HepG2 (cell line): ENCODE data around the gene NUP62. TPM values are rescaled to one million over a fixed set of nuclear protein-coding genes. Genes with fewer than 3 reads are reported as not detected.
A peak's percentile ranks its signal among the peaks of the same experiment; 100 is the strongest.

Experiments used
- ATM ChIP-seq: fragments of 450-650 bp; IDR thresholded peaks from 2 replicates; pipeline ENCODE4 v1.7.1; 2017; ENCODE audit warnings: mild to moderate bottlenecking, borderline replicate concordance
- EP300 ChIP-seq, 3 experiments: sonication (generic) in 1 of 3; formaldehyde crosslinking in 1 of 3; IDR thresholded peaks; 2 replicates each; pipeline versions ENCODE4 v1.5.1 to v1.6.1; 2011 to 2020; ENCODE audit warnings: low read depth in 2 of 3, low read length in 2 of 3, borderline replicate concordance in 1 of 3, improper control_type of control experiment in 1 of 3, mild to moderate bottlenecking in 1 of 3, missing genetic modification reagents in 1 of 3, moderate library complexity in 1 of 3
- FIP1L1 ChIP-seq: fragments of 200-400 bp; formaldehyde crosslinking; IDR thresholded peaks from 2 replicates; pipeline ENCODE4 v1.6.1; 2018; ENCODE audit warnings: low read depth, mild to moderate bottlenecking, low read length, moderate library complexity, borderline replicate concordance; ENCODE audit not compliant: insufficient read depth
- FLYWCH1 ChIP-seq: sonication (generic); formaldehyde crosslinking; IDR thresholded peaks from 2 replicates; pipeline ENCODE4 v1.8.1; 2023; ENCODE audit warnings: mild to moderate bottlenecking, missing genetic modification reagents
- FOXP1 ChIP-seq, 2 experiments: fragments of 450-650 bp in 1 of 2; IDR thresholded peaks; 2 replicates each; pipeline ENCODE4 v1.6.1; 2017 to 2018; ENCODE audit warnings: antibody characterized with exemption in 1 of 2
- HNRNPK ChIP-seq: fragments of 200-400 bp; formaldehyde crosslinking; IDR thresholded peaks from 2 replicates; pipeline ENCODE4 v1.6.1; 2018; ENCODE audit warnings: low read length, low read depth, moderate library complexity, mild to moderate bottlenecking; ENCODE audit not compliant: poor library complexity, severe bottlenecking
- JARID2 ChIP-seq: sonication (generic); formaldehyde crosslinking; IDR thresholded peaks from 2 replicates; pipeline ENCODE4 v1.8.1; 2023; ENCODE audit warnings: missing genetic modification reagents, inconsistent platforms; ENCODE audit not compliant: insufficient replicate concordance
- KAT7 ChIP-seq: IDR thresholded peaks from 2 replicates; pipeline ENCODE4 v1.6.1; 2018; ENCODE audit warnings: borderline replicate concordance, missing compliant biosample characterization
- LCORL ChIP-seq, 2 experiments: fragments of 450-650 bp in 1 of 2; sonication (generic) in 1 of 2; formaldehyde crosslinking in 1 of 2; IDR thresholded peaks; 2 replicates each; pipeline versions ENCODE4 v1.5.0 to v1.6.1; 2017 to 2020; ENCODE audit warnings: antibody characterized with exemption in 1 of 2, missing genetic modification reagents in 1 of 2
- MAFF ChIP-seq: IDR thresholded peaks from 2 replicates; pipeline ENCODE4 v1.6.1; 2011; ENCODE audit warnings: low read depth, low read length, improper control_type of control experiment
- MAFK ChIP-seq, 2 experiments: IDR thresholded peaks in 1 of 2; conservative IDR thresholded peaks in 1 of 2; 2 replicates each; pipeline ENCODE4 v1.6.1; 2011; ENCODE audit warnings: improper control_type of control experiment in 2 of 2, low read length in 2 of 2
- REXO4 ChIP-seq: sonication (generic); formaldehyde crosslinking; IDR thresholded peaks from 2 replicates; pipeline ENCODE4 v1.8.0; 2022; ENCODE audit warnings: missing genetic modification reagents, mild to moderate bottlenecking, borderline replicate concordance
- SOX13 ChIP-seq, 3 experiments: fragments of 450-650 bp in 1 of 3; sonication (generic) in 1 of 3; formaldehyde crosslinking in 1 of 3; IDR thresholded peaks in 2 of 3; conservative IDR thresholded peaks in 1 of 3; 2 replicates each; pipeline versions ENCODE4 v1.5.0 to v1.6.1; 2016 to 2020; ENCODE audit warnings: antibody characterized with exemption in 1 of 3, mild to moderate bottlenecking in 1 of 3, missing compliant biosample characterization in 1 of 3, missing genetic modification reagents in 1 of 3, moderate library complexity in 1 of 3
- TOE1 ChIP-seq: sonication (generic); formaldehyde crosslinking; IDR thresholded peaks from 2 replicates; pipeline ENCODE4 v1.4.0; 2020; ENCODE audit warnings: mild to moderate bottlenecking, missing genetic modification reagents
- TRIM24 ChIP-seq: sonication (generic); formaldehyde crosslinking; IDR thresholded peaks from 2 replicates; pipeline ENCODE4 v1.8.0; 2022; ENCODE audit warnings: mild to moderate bottlenecking, missing genetic modification reagents
- ZNF343 ChIP-seq: sonication (generic); formaldehyde crosslinking; IDR thresholded peaks from 2 replicates; pipeline ENCODE4 v1.4.0; 2020; ENCODE audit warnings: mild to moderate bottlenecking, missing genetic modification reagents
- ZNF446 ChIP-seq: sonication (generic); formaldehyde crosslinking; IDR thresholded peaks from 2 replicates; pipeline ENCODE4 v1.5.0; 2020; ENCODE audit warnings: mild to moderate bottlenecking, missing genetic modification reagents
- ZNF761 ChIP-seq: sonication (generic); formaldehyde crosslinking; conservative IDR thresholded peaks from 2 replicates; pipeline ENCODE4 v1.4.0; 2020; ENCODE audit warnings: mild to moderate bottlenecking, missing genetic modification reagents
- ZSCAN30 ChIP-seq: sonication (generic); formaldehyde crosslinking; IDR thresholded peaks from 2 replicates; pipeline ENCODE4 v1.5.0; 2020; ENCODE audit warnings: mild to moderate bottlenecking, missing genetic modification reagents
- polyA plus RNA-seq, 8 experiments: library from polyadenylated mRNA; depleted of rRNA in 3 of 8; stranded (reverse) in 7 of 8; unstranded in 1 of 8; fragments of >200 nt; fragmentation: Illumina TruSeq in 4 of 8; extraction: Trizol in 4 of 8; gene quantifications; 2 replicates each; pipeline versions ENCODE4 v1.2.1 to v1.2.3, GENCODE V29; 2011 to 2016; ENCODE audit warnings: low read depth in 4 of 8, missing spikeins in 1 of 8, mixed read lengths in 1 of 8; ENCODE audit not compliant: insufficient read depth in 1 of 8
- total RNA-seq, 5 experiments: library from RNA; depleted of rRNA; stranded (reverse); fragments of >200 nt; fragmentation: Illumina TruSeq; extraction: Trizol; gene quantifications; 2 replicates each; pipeline ENCODE4 v1.2.3, GENCODE V29; 2016; ENCODE audit warnings: low read depth in 1 of 5
- TF ChIP-seq, protein P1 (sequence below): IDR thresholded peaks from 2 replicates; pipeline ENCODE4 v1.6.1; 2012; ENCODE audit warnings: low read length, improper control_type of control experiment
- TF ChIP-seq, protein P2 (sequence below): sonication (generic); formaldehyde crosslinking; IDR thresholded peaks from 2 replicates; pipeline ENCODE4 v1.4.0; 2020; ENCODE audit warnings: mild to moderate bottlenecking, missing genetic modification reagents
- TF ChIP-seq, protein P3 (sequence below): sonication (generic); formaldehyde crosslinking; IDR thresholded peaks from 2 replicates; pipeline ENCODE4 v1.4.0; 2020; ENCODE audit warnings: mild to moderate bottlenecking, missing genetic modification reagents

NUP62 gene
- total and polyA plus RNA-seq, 2 of the 13 experiments (the other 11 are each of a cell fraction or from before 2014, with no cell fraction given): 16.5 to 41.5 TPM

DNA sequence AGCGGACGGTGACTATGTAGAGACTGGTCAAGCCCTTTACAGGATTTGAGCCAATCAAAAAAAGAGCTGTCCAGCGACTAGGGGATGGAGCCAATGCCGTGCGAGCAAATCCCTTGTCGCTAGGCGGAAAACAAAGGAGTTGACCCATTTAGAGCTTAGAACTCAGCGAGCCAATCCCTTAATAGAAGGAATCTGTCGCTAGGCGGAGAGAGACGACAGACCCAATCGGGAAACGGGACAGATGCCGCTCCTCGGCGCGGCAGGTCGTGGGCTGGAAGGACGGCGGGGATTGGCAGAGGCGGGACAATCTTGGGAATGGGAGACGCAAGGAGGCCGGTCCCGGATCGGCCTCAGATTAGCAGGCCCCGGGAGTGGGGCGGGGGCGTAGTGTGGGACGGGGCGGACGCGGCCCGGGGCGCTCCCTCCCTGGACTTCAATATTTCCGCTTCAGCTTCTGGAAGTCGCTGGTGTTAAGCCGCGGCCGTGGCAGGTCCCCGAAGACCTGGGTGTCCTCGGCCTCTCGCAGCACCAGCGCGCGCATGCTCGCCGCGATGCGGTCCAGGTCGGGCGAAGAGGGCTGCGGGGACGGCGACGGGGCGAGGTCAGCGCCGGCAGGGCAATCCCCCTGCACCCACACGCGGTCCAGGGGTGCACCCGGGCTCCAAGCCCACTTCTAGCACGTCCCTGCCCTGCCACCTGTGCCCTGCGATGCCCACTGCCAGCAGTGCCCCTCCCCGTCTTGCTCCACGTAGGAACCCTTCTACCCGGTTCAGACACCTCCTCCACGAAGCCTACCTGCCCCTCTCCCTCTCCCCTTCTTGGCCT lies 59.6 kb downstream of the NUP62 start (continued):
- TF ChIP-seq, protein P1, sequence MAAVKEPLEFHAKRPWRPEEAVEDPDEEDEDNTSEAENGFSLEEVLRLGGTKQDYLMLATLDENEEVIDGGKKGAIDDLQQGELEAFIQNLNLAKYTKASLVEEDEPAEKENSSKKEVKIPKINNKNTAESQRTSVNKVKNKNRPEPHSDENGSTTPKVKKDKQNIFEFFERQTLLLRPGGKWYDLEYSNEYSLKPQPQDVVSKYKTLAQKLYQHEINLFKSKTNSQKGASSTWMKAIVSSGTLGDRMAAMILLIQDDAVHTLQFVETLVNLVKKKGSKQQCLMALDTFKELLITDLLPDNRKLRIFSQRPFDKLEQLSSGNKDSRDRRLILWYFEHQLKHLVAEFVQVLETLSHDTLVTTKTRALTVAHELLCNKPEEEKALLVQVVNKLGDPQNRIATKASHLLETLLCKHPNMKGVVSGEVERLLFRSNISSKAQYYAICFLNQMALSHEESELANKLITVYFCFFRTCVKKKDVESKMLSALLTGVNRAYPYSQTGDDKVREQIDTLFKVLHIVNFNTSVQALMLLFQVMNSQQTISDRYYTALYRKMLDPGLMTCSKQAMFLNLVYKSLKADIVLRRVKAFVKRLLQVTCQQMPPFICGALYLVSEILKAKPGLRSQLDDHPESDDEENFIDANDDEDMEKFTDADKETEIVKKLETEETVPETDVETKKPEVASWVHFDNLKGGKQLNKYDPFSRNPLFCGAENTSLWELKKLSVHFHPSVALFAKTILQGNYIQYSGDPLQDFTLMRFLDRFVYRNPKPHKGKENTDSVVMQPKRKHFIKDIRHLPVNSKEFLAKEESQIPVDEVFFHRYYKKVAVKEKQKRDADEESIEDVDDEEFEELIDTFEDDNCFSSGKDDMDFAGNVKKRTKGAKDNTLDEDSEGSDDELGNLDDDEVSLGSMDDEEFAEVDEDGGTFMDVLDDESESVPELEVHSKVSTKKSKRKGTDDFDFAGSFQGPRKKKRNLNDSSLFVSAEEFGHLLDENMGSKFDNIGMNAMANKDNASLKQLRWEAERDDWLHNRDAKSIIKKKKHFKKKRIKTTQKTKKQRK: no peak
- TF ChIP-seq TRIM24 (no peak), MAFK (conservative IDR thresholded peaks at IDR 0.05 in 1 of 2, IDR thresholded peaks at IDR 0.05 in 1 of 2; ENCODE audit: low read length in 2 of 2) (no peak), MAFF (0 out of 2 replicates have a peak, but pooled peaks have one; percentile 1), ATM (no peak), SOX13 (IDR thresholded peaks at IDR 0.05) (no peak), SOX13 (CRISPR knock-in tag; conservative IDR thresholded peaks at IDR 0.05 in 1 of 2, IDR thresholded peaks at IDR 0.05 in 1 of 2) (peak in 1 of 2 experiments; percentile 41; a peak in 1 of 4 replicates), JARID2 (no peak), FIP1L1 (no peak), ZSCAN30 (CRISPR knock-in tag) (no peak), FOXP1 (IDR thresholded peaks at IDR 0.05) (no peak), FOXP1 (CRISPR knock-in tag; IDR thresholded peaks at IDR 0.05) (no peak), HNRNPK (peak; percentile 49), ZNF446 (CRISPR knock-in tag) (no peak), KAT7 (peak; percentile 76), LCORL (IDR thresholded peaks at IDR 0.05) (no peak), LCORL (CRISPR knock-in tag; IDR thresholded peaks at IDR 0.05) (0 out of 2 replicates have a peak, but pooled peaks have one; percentile 43), REXO4 (CRISPR knock-in tag) (no peak), FLYWCH1 (CRISPR knock-in tag) (no peak), ZNF343 (CRISPR knock-in tag) (no peak), EP300 (IDR thresholded peaks at IDR 0.05; ENCODE audit: low read depth in 2 of 2, low read length in 2 of 2) (peak in 1 of 2 experiments; percentile 91; a peak in 2 of 4 replicates), EP300 (CRISPR knock-in tag; IDR thresholded peaks at IDR 0.05; ENCODE audit: borderline replicate concordance) (no peak), ZNF761 (CRISPR knock-in tag) (no peak), TOE1 (CRISPR knock-in tag) (no peak)
- TF ChIP-seq, protein P2, sequence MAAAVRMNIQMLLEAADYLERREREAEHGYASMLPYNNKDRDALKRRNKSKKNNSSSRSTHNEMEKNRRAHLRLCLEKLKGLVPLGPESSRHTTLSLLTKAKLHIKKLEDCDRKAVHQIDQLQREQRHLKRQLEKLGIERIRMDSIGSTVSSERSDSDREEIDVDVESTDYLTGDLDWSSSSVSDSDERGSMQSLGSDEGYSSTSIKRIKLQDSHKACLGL (CRISPR knock-in tag): peak; percentile 89
- TF ChIP-seq, protein P3, sequence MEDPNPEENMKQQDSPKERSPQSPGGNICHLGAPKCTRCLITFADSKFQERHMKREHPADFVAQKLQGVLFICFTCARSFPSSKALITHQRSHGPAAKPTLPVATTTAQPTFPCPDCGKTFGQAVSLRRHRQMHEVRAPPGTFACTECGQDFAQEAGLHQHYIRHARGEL (CRISPR knock-in tag): no peak
